Coronary artery (tissue), 2 donors: Measurements from ENCODE around the gene IGF1R.

Experiments used
- DNase-seq: peaks from one replicate; pipeline ENCODE4 v3.0.0-alpha.2; 2017; ENCODE audit warnings: low spot score
- H3K27ac ChIP-seq, 2 donors: fragments of 200-600 bp; sonication (generic); one replicate each; pipeline ENCODE4 v1.5.1; 2016 to 2019
- H3K4me3 ChIP-seq: fragments of 200-600 bp; sonication (generic); 2 replicates; pipeline ENCODE4 v1.5.1; 2016; ENCODE audit warnings: mild to moderate bottlenecking, moderate library complexity
- CTCF ChIP-seq: fragments of 200-600 bp; sonication (generic); IDR thresholded peaks from one replicate; pipeline ENCODE4 v1.5.1; 2019; ENCODE audit warnings: antibody characterized with exemption

Gene IGF1R

GRCh38 chr15:98853161-98853560 lies 204.8 kb downstream of the IGF1R start:
- TF ChIP-seq CTCF, result no peak
- Histone ChIP-seq H3K27ac (peak overlapping the region; percentile 91 to 95), H3K4me3 (peak overlapping the region; percentile 85)
- peak; percentile 88 for DNase-seq

GRCh38 chr15:98853617-98854420 lies 205.5 kb downstream of the IGF1R start:
- TF ChIP-seq CTCF, result no peak
- Histone ChIP-seq H3K4me3 (peak overlapping the region; percentile 85), H3K27ac (peak overlapping the region; percentile 91 to 95)
- peak; percentile 68 for DNase-seq

GRCh38 chr15:98854496-98854895 lies 206.2 kb downstream of the IGF1R start:
- TF ChIP-seq CTCF, result no peak
- Histone ChIP-seq H3K27ac (peak overlapping the region; percentile 91 to 95), H3K4me3 (no peak overlapping the region)
- peak; percentile 81 for DNase-seq

GRCh38 chr15:98855067-98855814 lies 206.9 kb downstream of the IGF1R start:
- Histone ChIP-seq H3K4me3 (no peak overlapping the region), H3K27ac (peak overlapping the region; percentile 91 to 95)
- no peak for DNase-seq
- TF ChIP-seq CTCF, result no peak

- peak overlapping the region; percentile 91 to 95 for H3K27ac ChIP-seq
- H3K4me3 ChIP-seq, result no peak overlapping the region
- no peak for TF ChIP-seq CTCF
- DNase-seq, result no peak
Observed at GRCh38 chr15:98855815-98856531, 207.6 kb downstream of the IGF1R start.

- Histone ChIP-seq H3K4me3 (no peak overlapping the region), H3K27ac (peak overlapping the region; percentile 91 to 95)
- DNase-seq, result no peak
- TF ChIP-seq CTCF, result no peak
Observed at GRCh38 chr15:98856532-98856907, 208.2 kb downstream of the IGF1R start.
